K562 (cell line): ENCODE results near the gene ARHGAP22. TPM values are rescaled to one million over a fixed set of nuclear protein-coding genes. Genes with fewer than 3 reads are reported as not detected.

ENCODE experiments used
- ASH1L ChIP-seq: fragments of 450-650 bp; IDR thresholded peaks from 2 replicates; pipeline ENCODE4 v1.6.1; 2018; ENCODE audit warnings: borderline replicate concordance, mild to moderate bottlenecking, low read depth; ENCODE audit not compliant: partially characterized antibody
- ATF1 ChIP-seq, 2 experiments: fragments of 450-650 bp in 1 of 2; IDR thresholded peaks; 2 replicates each; pipeline ENCODE4 v1.6.1; 2016; ENCODE audit warnings: missing compliant biosample characterization in 1 of 2, missing genetic modification characterization in 1 of 2
- BDP1 ChIP-seq: IDR thresholded peaks from 3 replicates; pipeline ENCODE4 v1.6.1; 2011; ENCODE audit not compliant: insufficient read length, insufficient read depth
- BRCA1 ChIP-seq, 2 experiments: fragments of 450-650 bp in 1 of 2; sonication (generic) in 1 of 2; formaldehyde crosslinking in 1 of 2; IDR thresholded peaks; 2 replicates each; pipeline versions ENCODE4 v1.5.0 to v1.6.1; 2017 to 2020; ENCODE audit warnings: mild to moderate bottlenecking in 1 of 2, missing genetic modification reagents in 1 of 2
- DACH1 ChIP-seq: fragments of 450-650 bp; IDR thresholded peaks from 2 replicates; pipeline ENCODE4 v1.6.1; 2018; ENCODE audit not compliant: partially characterized antibody
- ELF2 ChIP-seq: fragments of 250-450 bp; sonication (Bioruptor Pico); IDR thresholded peaks from 2 replicates; pipeline ENCODE4 v1.5.0; 2021; ENCODE audit warnings: mild to moderate bottlenecking
- ELF4 ChIP-seq: fragments of 450-650 bp; formaldehyde crosslinking; IDR thresholded peaks from 2 replicates; pipeline ENCODE4 v1.4.0; 2022; ENCODE audit warnings: missing genetic modification characterization
- ETV6 ChIP-seq, 3 experiments: fragments of 150-350 bp in 1 of 3; sonication (generic) in 1 of 3; formaldehyde crosslinking in 1 of 3; IDR thresholded peaks; 2 replicates each; pipeline versions ENCODE4 v1.6.1 to v1.8.0; 2014 to 2022; ENCODE audit warnings: borderline replicate concordance in 2 of 3, low read depth in 2 of 3, antibody characterized with exemption in 1 of 3, low read length in 1 of 3, mild to moderate bottlenecking in 1 of 3, missing genetic modification reagents in 1 of 3
- JUND ChIP-seq, 2 experiments: IDR thresholded peaks; 2 replicates in 1 of 2; 3 replicates in 1 of 2; pipeline ENCODE4 v1.6.1; 2011; ENCODE audit warnings: borderline replicate concordance in 2 of 2, low read depth in 2 of 2, low read length in 2 of 2, improper control_type of control experiment in 1 of 2, missing biosample characterization in 1 of 2, missing genetic modification characterization in 1 of 2, missing genetic modification reagents in 1 of 2
- MBD2 ChIP-seq: sonication (generic); IDR thresholded peaks from 2 replicates; pipeline ENCODE4 v1.6.1; 2016; ENCODE audit warnings: low read depth, borderline replicate concordance
- NELFE ChIP-seq: IDR thresholded peaks from 2 replicates; pipeline ENCODE4 v1.6.1; 2011; ENCODE audit warnings: mild to moderate bottlenecking; ENCODE audit not compliant: insufficient read depth, insufficient read length
- NFIC ChIP-seq: fragments of 450-650 bp; IDR thresholded peaks from 2 replicates; pipeline ENCODE4 v1.6.1; 2017; ENCODE audit warnings: mild to moderate bottlenecking, inconsistent platforms
- PHB2 ChIP-seq: fragments of 450-650 bp; IDR thresholded peaks from 2 replicates; pipeline ENCODE4 v1.6.1; 2017; ENCODE audit warnings: low read depth
- POLR2AphosphoS5 ChIP-seq: IDR thresholded peaks from 2 replicates; pipeline ENCODE4 v1.6.1; 2011; ENCODE audit warnings: mild to moderate bottlenecking, low read depth, low read length, moderate library complexity; ENCODE audit not compliant: control insufficient read depth, insufficient read depth
- RBFOX2 ChIP-seq: fragments of 200-400 bp; formaldehyde crosslinking; IDR thresholded peaks from 2 replicates; pipeline ENCODE4 v1.6.1; 2017; ENCODE audit warnings: low read depth, mild to moderate bottlenecking, low read length, moderate library complexity
- SPI1 ChIP-seq: IDR thresholded peaks from 2 replicates; pipeline ENCODE4 v1.6.1; 2011; ENCODE audit warnings: low read depth, low read length, control low read depth, borderline replicate concordance
- TOE1 ChIP-seq, 2 experiments: fragments of 450-650 bp in 1 of 2; sonication (generic) in 1 of 2; formaldehyde crosslinking in 1 of 2; IDR thresholded peaks; 2 replicates each; pipeline versions ENCODE4 v1.7.1 to v1.8.0; 2016 to 2022; ENCODE audit warnings: borderline replicate concordance in 2 of 2, mild to moderate bottlenecking in 2 of 2, antibody characterized with exemption in 1 of 2, inconsistent platforms in 1 of 2, low read depth in 1 of 2, missing genetic modification reagents in 1 of 2, moderate library complexity in 1 of 2
- WHSC1 ChIP-seq: IDR thresholded peaks from one replicate; pipeline ENCODE4 v1.6.1; 2012; ENCODE audit warnings: low read length, control low read depth, inconsistent platforms
- ZBTB7A ChIP-seq: IDR thresholded peaks from 2 replicates; pipeline ENCODE4 v1.6.1; 2011; ENCODE audit warnings: low read depth, mild to moderate bottlenecking, low read length, moderate library complexity, borderline replicate concordance; ENCODE audit not compliant: control insufficient read depth
- ZNF347 ChIP-seq: fragments of 450-650 bp; formaldehyde crosslinking; IDR thresholded peaks from 2 replicates; pipeline ENCODE4 v1.4.0; 2020; ENCODE audit warnings: low read depth, mild to moderate bottlenecking, moderate library complexity
- ZNF780A ChIP-seq: fragments of 250-450 bp; sonication (Bioruptor Pico); IDR thresholded peaks from 2 replicates; pipeline ENCODE4 v1.5.0; 2021; ENCODE audit warnings: mild to moderate bottlenecking
- polyA plus RNA-seq, 8 experiments: library from polyadenylated mRNA; depleted of rRNA in 4 of 8; stranded (reverse) in 5 of 8; unstranded in 3 of 8; fragments of >200 nt; fragmentation: Nextera tagmentation in 2 of 8; fragmentation: Illumina TruSeq in 1 of 8; extraction: Ambion mirVana in 2 of 8; extraction: Trizol in 1 of 8; gene quantifications; 2 replicates each; pipeline versions ENCODE4 v1.2.1 to v1.2.3, GENCODE V29; 2011 to 2014; ENCODE audit warnings: inconsistent platforms in 1 of 8, missing spikeins in 1 of 8
- total RNA-seq, 7 experiments: library from RNA; depleted of rRNA in 6 of 7; stranded (reverse); fragments of >200 nt in 6 of 7; fragmentation: Illumina TruSeq in 2 of 7; extraction: Trizol in 2 of 7; gene quantifications; 2 replicates each; pipeline versions ENCODE4 v1.2.1 to v1.2.3, GENCODE V29; 2011 to 2021; ENCODE audit warnings: low replicate concordance in 1 of 7
- TF ChIP-seq, protein P1 (sequence below): fragments of 250-450 bp; sonication (Bioruptor Pico); IDR thresholded peaks from 2 replicates; pipeline ENCODE4 v1.8.0; 2022; ENCODE audit warnings: moderate library complexity, mild to moderate bottlenecking, inconsistent platforms
- TF ChIP-seq, protein P2 (sequence below): sonication (generic); formaldehyde crosslinking; IDR thresholded peaks from 2 replicates; pipeline ENCODE4 v1.8.0; 2022; ENCODE audit warnings: mild to moderate bottlenecking, low read depth, missing genetic modification reagents
- TF ChIP-seq, protein P3 (sequence below): sonication (generic); formaldehyde crosslinking; IDR thresholded peaks from 2 replicates; pipeline ENCODE4 v1.9.0; 2022; ENCODE audit warnings: mild to moderate bottlenecking, missing genetic modification reagents

ARHGAP22 gene
- total and polyA plus RNA-seq, 9 of the 15 experiments (the other 6 are each of a cell fraction or from before 2014, with no cell fraction given) = 1.3 to 28.1 (median 12.7) TPM

DNA sequence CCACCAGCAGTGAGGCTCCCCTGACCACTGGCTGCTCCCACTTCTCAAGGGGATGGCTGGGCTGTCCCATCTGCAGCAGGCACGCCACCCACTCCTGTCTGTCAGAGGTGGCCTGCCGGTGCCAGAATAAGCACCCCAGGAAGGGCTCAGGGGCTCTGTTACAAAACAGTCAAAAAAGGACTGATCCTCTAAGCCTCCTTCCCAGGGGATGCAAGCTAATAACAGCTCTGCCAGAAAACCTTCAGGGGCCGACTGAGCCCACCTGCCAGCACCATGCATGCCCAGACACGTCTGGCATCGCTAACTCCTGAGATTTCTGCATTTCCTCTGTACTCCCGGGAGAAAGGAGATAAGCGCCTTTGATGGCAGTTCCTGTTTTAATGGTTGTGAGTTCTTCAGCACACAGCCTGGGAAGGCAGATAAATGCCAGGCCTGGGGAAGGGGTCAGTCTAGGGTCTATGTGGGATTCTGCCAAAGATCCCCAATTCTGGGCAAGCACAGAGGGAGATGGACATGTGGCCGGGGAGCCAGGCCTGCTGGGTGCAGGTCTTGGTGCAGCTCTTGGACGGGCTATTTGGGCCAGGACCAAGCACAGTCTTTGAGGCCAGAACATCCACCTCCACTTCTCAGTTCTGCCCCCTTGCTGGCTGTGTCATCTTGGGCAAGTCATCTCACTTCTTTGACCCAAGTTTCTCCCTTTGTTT, 128.4 kb downstream of the ARHGAP22 start (continued):
- TF ChIP-seq, protein P1, sequence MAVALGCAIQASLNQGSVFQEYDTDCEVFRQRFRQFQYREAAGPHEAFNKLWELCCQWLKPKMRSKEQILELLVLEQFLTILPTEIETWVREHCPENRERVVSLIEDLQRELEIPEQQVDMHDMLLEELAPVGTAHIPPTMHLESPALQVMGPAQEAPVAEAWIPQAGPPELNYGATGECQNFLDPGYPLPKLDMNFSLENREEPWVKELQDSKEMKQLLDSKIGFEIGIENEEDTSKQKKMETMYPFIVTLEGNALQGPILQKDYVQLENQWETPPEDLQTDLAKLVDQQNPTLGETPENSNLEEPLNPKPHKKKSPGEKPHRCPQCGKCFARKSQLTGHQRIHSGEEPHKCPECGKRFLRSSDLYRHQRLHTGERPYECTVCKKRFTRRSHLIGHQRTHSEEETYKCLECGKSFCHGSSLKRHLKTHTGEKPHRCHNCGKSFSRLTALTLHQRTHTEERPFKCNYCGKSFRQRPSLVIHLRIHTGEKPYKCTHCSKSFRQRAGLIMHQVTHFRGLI (CRISPR knock-in tag) = no peak
- TF ChIP-seq TOE1 (IDR thresholded peaks at IDR 0.05; ENCODE audit: borderline replicate concordance) = no peak
- TF ChIP-seq TOE1 (CRISPR knock-in tag; IDR thresholded peaks at IDR 0.05; ENCODE audit: borderline replicate concordance, low read depth) = no peak
- TF ChIP-seq SPI1 = peak; percentile 98
- TF ChIP-seq WHSC1 = peak; percentile 68
- TF ChIP-seq BDP1 = no peak
- TF ChIP-seq, protein P2, sequence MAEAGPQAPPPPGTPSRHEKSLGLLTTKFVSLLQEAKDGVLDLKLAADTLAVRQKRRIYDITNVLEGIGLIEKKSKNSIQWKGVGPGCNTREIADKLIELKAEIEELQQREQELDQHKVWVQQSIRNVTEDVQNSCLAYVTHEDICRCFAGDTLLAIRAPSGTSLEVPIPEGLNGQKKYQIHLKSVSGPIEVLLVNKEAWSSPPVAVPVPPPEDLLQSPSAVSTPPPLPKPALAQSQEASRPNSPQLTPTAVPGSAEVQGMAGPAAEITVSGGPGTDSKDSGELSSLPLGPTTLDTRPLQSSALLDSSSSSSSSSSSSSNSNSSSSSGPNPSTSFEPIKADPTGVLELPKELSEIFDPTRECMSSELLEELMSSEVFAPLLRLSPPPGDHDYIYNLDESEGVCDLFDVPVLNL (CRISPR knock-in tag) = no peak
- no peak for TF ChIP-seq ETV6 (IDR thresholded peaks at IDR 0.05; ENCODE audit: borderline replicate concordance in 1 of 2, low read depth in 2 of 2, low read length in 1 of 2)
- TF ChIP-seq ETV6 (CRISPR knock-in tag; IDR thresholded peaks at IDR 0.05; ENCODE audit: borderline replicate concordance) = no peak
- TF ChIP-seq BRCA1 (IDR thresholded peaks at IDR 0.05) = no peak
- no peak for TF ChIP-seq BRCA1 (CRISPR knock-in tag; IDR thresholded peaks at IDR 0.05)
- no peak for TF ChIP-seq MBD2
- TF ChIP-seq ZNF780A (CRISPR knock-in tag) = no peak
- TF ChIP-seq RBFOX2 = peak; percentile 59; the same call in 1 of the 2 replicates
- no peak for TF ChIP-seq NELFE
- no peak for TF ChIP-seq ELF4
- TF ChIP-seq, protein P3, sequence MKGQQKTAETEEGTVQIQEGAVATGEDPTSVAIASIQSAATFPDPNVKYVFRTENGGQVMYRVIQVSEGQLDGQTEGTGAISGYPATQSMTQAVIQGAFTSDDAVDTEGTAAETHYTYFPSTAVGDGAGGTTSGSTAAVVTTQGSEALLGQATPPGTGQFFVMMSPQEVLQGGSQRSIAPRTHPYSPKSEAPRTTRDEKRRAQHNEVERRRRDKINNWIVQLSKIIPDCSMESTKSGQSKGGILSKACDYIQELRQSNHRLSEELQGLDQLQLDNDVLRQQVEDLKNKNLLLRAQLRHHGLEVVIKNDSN (CRISPR knock-in tag) = no peak
- TF ChIP-seq ATF1 (CRISPR knock-in tag; IDR thresholded peaks at IDR 0.05) = no peak
- no peak for TF ChIP-seq ATF1 (tag; IDR thresholded peaks at IDR 0.05)
- peak; percentile 69; the same call in 1 of the 2 replicates for TF ChIP-seq ZBTB7A
- TF ChIP-seq DACH1 = no peak
- TF ChIP-seq POLR2AphosphoS5 = no peak
- TF ChIP-seq ASH1L = no peak
- TF ChIP-seq JUND (IDR thresholded peaks at IDR 0.05; ENCODE audit: borderline replicate concordance, low read depth, low read length) = no peak
- TF ChIP-seq JUND (tag; IDR thresholded peaks at IDR 0.05; ENCODE audit: borderline replicate concordance, low read depth, low read length) = no peak; the same call in 2 of the 3 replicates
- 0 out of 2 replicates have a peak, but pooled peaks have one; percentile 31 for TF ChIP-seq PHB2
- peak; percentile 41; the same call in 1 of the 2 replicates for TF ChIP-seq NFIC
- TF ChIP-seq ZNF347 (CRISPR knock-in tag) = no peak
- TF ChIP-seq ELF2 (CRISPR knock-in tag) = no peak
